Measurements from ENCODE around the gene SLC6A9.

Gene SLC6A9

GRCh38 chr1:43983253-43983899, 47.9 kb downstream of the SLC6A9 start:
- DNase-seq (ENCODE audit: low read depth) = no peak

- DNase-seq (ENCODE audit: low read depth) = no peak
Observed at GRCh38 chr1:43982808-43983207, 48.5 kb downstream of the SLC6A9 start.

GRCh38 chr1:43982241-43982640, 49.0 kb downstream of the SLC6A9 start:
- no peak for DNase-seq (ENCODE audit: low read depth)

GRCh38 chr1:43981636-43982035, 49.6 kb downstream of the SLC6A9 start:
- no peak for DNase-seq (ENCODE audit: low read depth)

- no peak for DNase-seq (ENCODE audit: low read depth)
Observed at GRCh38 chr1:43981135-43981491, 50.1 kb downstream of the SLC6A9 start.

- DNase-seq (ENCODE audit: low read depth) = no peak
Observed at GRCh38 chr1:43980255-43981134, 50.8 kb downstream of the SLC6A9 start.

GRCh38 chr1:43979528-43980254, 51.6 kb downstream of the SLC6A9 start:
- DNase-seq (ENCODE audit: low read depth) = peak; percentile 11

GRCh38 chr1:43979261-43979527, 52.1 kb downstream of the SLC6A9 start:
- no peak for DNase-seq (ENCODE audit: low read depth)

GRCh38 chr1:43978551-43979260, 52.6 kb downstream of the SLC6A9 start, which contains the start of gene B4GALT2:
TSS of gene B4GALT2 (plus strand) at chr1:43979210. CDS start at chr1:43981161, 1,951 bp downstream.
- DNase-seq (ENCODE audit: low read depth) = peak; percentile 21

- DNase-seq (ENCODE audit: low read depth) = no peak
Observed at GRCh38 chr1:43978264-43978550, 53.1 kb downstream of the SLC6A9 start.

GRCh38 chr1:43977376-43978263, 53.6 kb downstream of the SLC6A9 start:
- DNase-seq (ENCODE audit: low read depth) = no peak

GRCh38 chr1:43976890-43977289, 54.4 kb downstream of the SLC6A9 start:
- DNase-seq (ENCODE audit: low read depth) = no peak

- no peak for DNase-seq (ENCODE audit: low read depth)
Observed at GRCh38 chr1:43976045-43976444, 55.2 kb downstream of the SLC6A9 start.

GRCh38 chr1:43975249-43975961, 55.9 kb downstream of the SLC6A9 start:
- peak; percentile 10 for DNase-seq (ENCODE audit: low read depth)

- peak; percentile 89 for DNase-seq (ENCODE audit: low read depth)
Observed at GRCh38 chr1:43974443-43975248, 56.6 kb downstream of the SLC6A9 start, which contains the start of gene ATP6V0B. TSS of gene ATP6V0B (plus strand) at chr1:43974960. CDS start at chr1:43975041, 81 bp downstream.

- DNase-seq (ENCODE audit: low read depth) = no peak
Observed at GRCh38 chr1:43973981-43974442, 57.2 kb downstream of the SLC6A9 start.

- no peak for DNase-seq (ENCODE audit: low read depth)
Observed at GRCh38 chr1:43971336-43971980, 59.8 kb downstream of the SLC6A9 start.

- no peak for DNase-seq (ENCODE audit: low read depth)
Observed at GRCh38 chr1:43970911-43971310, 60.4 kb downstream of the SLC6A9 start.

- no peak for DNase-seq (ENCODE audit: low read depth)
Observed at GRCh38 chr1:43970502-43970901, 60.8 kb downstream of the SLC6A9 start.
